Activated T-cell treated with anti-CD3 and anti-CD28 coated beads, Interleukin-2, amount 50 U/mL, for 4 hours (primary cell): ENCODE data around the gene SEC23A. TPM values are rescaled to one million over a fixed set of nuclear protein-coding genes. Genes with fewer than 3 reads are reported as not detected.
"Not testable (repeated sequence)": the region's sequence is repeated elsewhere in the genome, so short reads cannot be mapped to it uniquely, and the experiment has no call there.

Experiments used
- ATAC-seq, 2 donors: fragments of 200-7000 bp; cut with Tn5 transposase; one replicate each; pipeline ENCODE4 v1.10.0; 2021
- DNase-seq: peaks from one replicate; pipeline ENCODE4 v3.0.0-alpha.2; 2020
- H3K27me3 Mint-ChIP-seq: one replicate; pipeline ENCODE4 v1.8.0; 2021; ENCODE audit warnings: low read depth, mixed read lengths
- H3K36me3 Mint-ChIP-seq: one replicate; pipeline ENCODE4 v1.8.0; 2022; ENCODE audit warnings: mixed read lengths; ENCODE audit not compliant: insufficient read depth
- H3K4me1 Mint-ChIP-seq: one replicate; pipeline ENCODE4 v1.8.0; 2021; ENCODE audit warnings: low read depth, mixed read lengths
- H3K4me3 Mint-ChIP-seq: one replicate; pipeline ENCODE4 v1.8.0; 2021; ENCODE audit warnings: mild to moderate bottlenecking, moderate library complexity, mixed read lengths
- H3K9me3 Mint-ChIP-seq: one replicate; pipeline ENCODE4 v1.8.0; 2021; ENCODE audit warnings: mixed read lengths
- total RNA-seq, 3 donors: library from RNA; stranded (reverse); gene quantifications; one replicate each; pipeline ENCODE4 v1.2.1, GENCODE V29; 2021

The SEC23A gene
- 10 to 100 TPM; 33.8 to 46.5 (median 33.8) TPM for total RNA-seq

DNA sequence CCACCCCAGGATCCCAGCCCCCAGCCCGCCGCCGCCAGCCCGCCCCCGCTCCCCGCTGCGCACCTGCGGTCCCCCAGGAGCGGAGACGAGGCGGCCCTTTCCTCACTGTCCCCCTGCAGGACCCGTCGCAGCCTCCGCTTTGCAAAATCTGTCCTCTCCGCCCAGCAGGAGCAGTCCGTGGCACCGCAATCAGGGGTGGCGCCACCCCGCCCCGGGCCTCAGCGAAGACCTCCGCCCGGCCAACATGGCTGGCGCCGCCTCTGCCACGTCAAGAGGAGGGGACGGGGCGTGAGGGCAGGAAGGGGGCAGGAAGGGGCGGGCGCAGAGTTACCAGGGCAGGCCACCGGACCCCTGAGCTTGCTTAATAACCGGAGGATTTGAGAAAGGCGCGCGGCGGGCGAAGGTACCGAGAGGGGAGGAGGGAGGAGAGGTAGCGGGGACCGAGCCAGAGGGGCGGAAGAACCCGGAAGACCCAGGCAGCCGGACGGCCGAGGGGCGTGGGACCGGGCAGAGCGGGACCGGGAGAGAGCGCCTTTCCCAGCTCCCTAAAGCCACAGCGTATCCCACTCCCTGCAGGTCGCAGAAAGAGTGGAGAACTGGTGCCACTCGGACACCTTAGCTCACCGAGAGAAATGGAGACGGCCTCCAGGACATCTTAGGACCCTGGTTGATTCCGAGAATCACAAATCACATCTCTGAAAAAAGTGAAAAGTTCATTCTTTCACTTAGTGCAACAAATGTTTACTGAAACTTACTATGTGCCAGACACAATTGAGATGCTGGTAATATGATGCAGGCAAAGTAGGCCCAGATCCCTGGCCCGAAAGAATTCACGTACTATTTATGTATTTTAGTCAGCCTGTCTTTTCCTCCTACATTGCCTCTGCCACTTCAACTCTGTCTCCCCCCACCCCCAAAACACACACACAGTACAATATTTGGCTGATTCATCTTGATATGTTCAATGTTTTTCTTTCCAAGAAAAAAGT, at the start of gene SEC23A:
TSS of gene SEC23A (minus strand) at position 267 of the 989 bp plus-strand sequence. CDS start 7,117 bp downstream, outside the sequence.
- H3K36me3 Mint-ChIP-seq: peaks cover 5% of the 10 kb centered on the region
- peak within 1 kb of the TSS; percentile 95 for H3K4me3 Mint-ChIP-seq
- H3K27me3 Mint-ChIP-seq: no peaks in the 10 kb centered on the region
- ATAC-seq (peak; percentile 96 to 98), DNase-seq (peak; percentile 72)
- no peaks in the 10 kb centered on the region for H3K9me3 Mint-ChIP-seq
- H3K4me1 Mint-ChIP-seq: peaks cover 38% of the 10 kb centered on the region

- ATAC-seq (no peak), DNase-seq (no peak)
- H3K4me3 Mint-ChIP-seq: no peak overlapping the region
- no peaks in the 10 kb centered on the region for H3K27me3 Mint-ChIP-seq
- peaks cover 7% of the 10 kb centered on the region for H3K9me3 Mint-ChIP-seq
- peaks cover 28% of the 10 kb centered on the region for H3K36me3 Mint-ChIP-seq
- no peaks in the 10 kb centered on the region for H3K4me1 Mint-ChIP-seq
These were observed 42.4 kb upstream of the SEC23A start for GRCh38 chr14:39145266-39145966.

DNA sequence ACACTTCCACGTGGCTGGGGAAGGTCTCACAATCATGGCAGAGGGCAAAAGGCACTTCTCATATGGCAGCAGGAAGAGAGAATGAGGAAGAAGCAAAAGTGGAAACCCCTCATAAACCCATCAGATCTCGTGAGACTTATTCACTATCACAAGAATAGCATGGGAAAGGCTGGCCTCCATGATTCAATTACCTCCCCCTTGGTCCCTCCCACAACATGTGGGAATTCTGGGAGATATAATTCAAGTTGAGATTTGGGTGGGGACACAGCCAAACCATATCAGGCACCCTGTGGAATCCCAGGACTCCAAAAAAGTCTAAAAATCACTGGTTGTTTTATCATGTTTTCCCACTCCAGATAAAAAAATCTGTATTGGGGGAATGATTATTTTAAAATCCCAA, 40.2 kb upstream of the SEC23A start:
- H3K4me3 Mint-ChIP-seq, ATAC-seq, DNase-seq, H3K4me1 Mint-ChIP-seq, H3K27me3 Mint-ChIP-seq, H3K9me3 Mint-ChIP-seq: not testable (repeated sequence)
- peaks cover 22% of the 10 kb centered on the region for H3K36me3 Mint-ChIP-seq

DNA sequence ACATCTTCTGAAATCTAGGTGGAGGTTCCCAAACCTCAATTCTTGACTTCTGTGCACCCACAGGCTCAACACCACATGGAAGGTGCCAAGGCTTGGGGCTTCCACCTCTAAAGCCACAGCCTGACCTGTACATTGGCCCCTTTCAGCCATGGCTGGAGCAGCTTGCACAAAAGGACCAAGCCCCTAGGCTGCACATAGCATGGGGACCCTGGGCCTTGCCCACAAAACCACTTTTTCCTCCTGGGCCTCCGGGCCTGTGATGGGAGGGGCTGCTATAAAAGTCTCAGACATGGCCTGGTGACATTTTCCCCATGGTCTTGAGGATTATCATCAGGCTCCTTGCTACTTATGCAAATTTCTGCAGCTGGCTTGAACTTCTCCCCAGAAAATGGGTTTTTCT, 38.6 kb upstream of the SEC23A start:
- H3K27me3 Mint-ChIP-seq, ATAC-seq, H3K9me3 Mint-ChIP-seq, DNase-seq, H3K4me1 Mint-ChIP-seq, H3K4me3 Mint-ChIP-seq: not testable (repeated sequence)
- peaks cover 17% of the 10 kb centered on the region for H3K36me3 Mint-ChIP-seq

GRCh38 chr14:39140170-39140569, 37.1 kb upstream of the SEC23A start:
- H3K27me3 Mint-ChIP-seq: no peaks in the 10 kb centered on the region
- no peaks in the 10 kb centered on the region for H3K4me1 Mint-ChIP-seq
- ATAC-seq: no peak
- no peak for DNase-seq
- peaks cover 21% of the 10 kb centered on the region for H3K36me3 Mint-ChIP-seq
- no peak overlapping the region for H3K4me3 Mint-ChIP-seq
- H3K9me3 Mint-ChIP-seq: peaks cover 7% of the 10 kb centered on the region

GRCh38 chr14:39138440-39138839, 35.4 kb upstream of the SEC23A start:
- Mint-ChIP-seq H3K36me3 (peaks cover 31% of the 10 kb centered on the region), H3K27me3 (no peaks in the 10 kb centered on the region), H3K9me3 (peaks cover 7% of the 10 kb centered on the region), H3K4me1 (no peaks in the 10 kb centered on the region), H3K4me3 (no peak overlapping the region)
- ATAC-seq (no peak), DNase-seq (no peak)

- not testable (repeated sequence) for H3K9me3 Mint-ChIP-seq, H3K4me1 Mint-ChIP-seq, DNase-seq, ATAC-seq, H3K27me3 Mint-ChIP-seq, H3K4me3 Mint-ChIP-seq
- H3K36me3 Mint-ChIP-seq: peaks cover 27% of the 10 kb centered on the region
These were observed 34.8 kb upstream of the SEC23A start for GRCh38 chr14:39137835-39138234.

- Mint-ChIP-seq H3K4me3 (no peak overlapping the region), H3K4me1 (peaks cover 3% of the 10 kb centered on the region), H3K27me3 (no peaks in the 10 kb centered on the region), H3K9me3 (no peaks in the 10 kb centered on the region), H3K36me3 (peaks cover 20% of the 10 kb centered on the region)
- DNase-seq: no peak
- ATAC-seq: no peak
These were observed 19.5 kb upstream of the SEC23A start for GRCh38 chr14:39122330-39123138.

DNA sequence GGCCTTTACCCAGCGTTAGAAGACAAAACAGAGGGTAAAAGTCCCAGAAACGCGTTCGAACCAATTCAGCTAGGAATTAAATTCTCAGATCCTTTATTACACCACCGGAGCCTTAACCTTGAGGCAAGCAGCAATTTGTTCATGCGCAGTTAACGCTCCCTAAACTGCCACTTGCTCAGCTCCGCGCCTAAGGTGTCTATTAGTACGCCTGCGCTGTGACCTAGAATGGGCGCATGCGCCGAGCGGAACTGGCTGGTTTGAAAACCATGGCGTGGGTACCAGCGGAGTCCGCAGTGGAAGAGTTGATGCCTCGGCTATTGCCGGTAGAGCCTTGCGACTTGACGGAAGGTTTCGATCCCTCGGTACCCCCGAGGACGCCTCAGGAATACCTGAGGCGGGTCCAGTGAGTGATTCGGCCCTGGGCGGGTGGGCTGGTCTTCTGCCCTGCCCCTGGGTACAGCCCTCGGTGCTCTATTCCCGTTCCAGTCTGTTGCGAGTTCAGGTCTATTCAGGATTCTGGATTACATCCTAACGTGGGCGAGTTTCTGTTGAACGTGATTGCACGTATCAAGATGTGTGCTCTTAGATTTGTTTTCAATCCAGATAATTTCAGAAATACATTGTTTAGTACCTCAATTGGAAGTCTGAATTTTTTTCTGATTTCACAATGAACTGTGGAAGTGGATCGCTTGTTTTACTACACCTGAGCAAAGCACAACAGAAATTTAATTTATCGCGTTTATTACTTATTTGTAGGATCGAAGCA, 11.2 kb upstream of the SEC23A start, which contains the start of gene GEMIN2:
TSS of gene GEMIN2 (plus strand) at position 251 of the 766 bp plus-strand sequence. CDS start at position 267, 16 bp downstream.
- peak within 1 kb of the TSS; percentile 97 for H3K4me3 Mint-ChIP-seq
- peaks cover 18% of the 10 kb centered on the region for H3K4me1 Mint-ChIP-seq
- peak; percentile 90 for DNase-seq
- peak; percentile 98 for ATAC-seq
- H3K9me3 Mint-ChIP-seq: no peaks in the 10 kb centered on the region
- no peaks in the 10 kb centered on the region for H3K27me3 Mint-ChIP-seq
- peaks cover 5% of the 10 kb centered on the region for H3K36me3 Mint-ChIP-seq

GRCh38 chr14:39113685-39114072, 10.6 kb upstream of the SEC23A start:
- Mint-ChIP-seq H3K4me3 (peak overlapping the region; percentile 97), H3K9me3 (no peaks in the 10 kb centered on the region), H3K4me1 (peaks cover 18% of the 10 kb centered on the region), H3K27me3 (no peaks in the 10 kb centered on the region), H3K36me3 (peaks cover 2% of the 10 kb centered on the region)
- no peak for ATAC-seq
- DNase-seq: no peak

- Mint-ChIP-seq H3K4me3 (no peak overlapping the region), H3K36me3 (no peaks in the 10 kb centered on the region), H3K27me3 (no peaks in the 10 kb centered on the region), H3K4me1 (peaks cover 14% of the 10 kb centered on the region), H3K9me3 (no peaks in the 10 kb centered on the region)
- DNase-seq (no peak), ATAC-seq (no peak)
These were observed 7.1 kb upstream of the SEC23A start for GRCh38 chr14:39109893-39110715.

- Mint-ChIP-seq H3K9me3 (no peaks in the 10 kb centered on the region), H3K4me3 (no peak overlapping the region)
These were observed 5.8 kb upstream of the SEC23A start for GRCh38 chr14:39108791-39109190.

DNA sequence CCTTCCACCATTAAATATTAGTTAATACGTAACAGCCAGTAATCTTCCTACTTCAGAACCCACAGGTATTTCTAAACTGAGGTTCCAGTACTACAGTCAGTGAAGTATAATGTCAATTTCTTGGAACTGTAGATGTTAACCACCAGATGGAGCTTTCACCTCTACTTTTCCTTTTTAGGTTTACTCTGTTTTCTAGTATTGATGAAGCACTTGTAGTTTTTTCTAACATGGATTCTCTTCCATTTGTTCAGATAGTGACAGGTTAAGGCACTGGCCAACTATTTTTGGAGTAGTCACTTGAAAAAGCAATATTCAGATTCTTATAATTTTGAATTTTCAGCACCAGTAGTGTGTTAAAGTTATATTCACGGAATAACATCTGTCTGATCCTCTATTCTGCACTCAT, 4.6 kb upstream of the SEC23A start:
- no peaks in the 10 kb centered on the region for H3K36me3 Mint-ChIP-seq
- no peaks in the 10 kb centered on the region for H3K9me3 Mint-ChIP-seq
- H3K27me3 Mint-ChIP-seq: no peaks in the 10 kb centered on the region
- peaks cover 18% of the 10 kb centered on the region for H3K4me1 Mint-ChIP-seq
- ATAC-seq (no peak), DNase-seq (no peak)
- H3K4me3 Mint-ChIP-seq: no peak overlapping the region

More at GRCh38 chr14:39108791-39109190, 5.8 kb upstream of the SEC23A start:
- Mint-ChIP-seq H3K4me1 (peaks cover 14% of the 10 kb centered on the region), H3K27me3 (no peaks in the 10 kb centered on the region), H3K36me3 (no peaks in the 10 kb centered on the region)
- ATAC-seq: no peak
- DNase-seq: no peak
